GM12878 (cell line): ENCODE results near the gene AHNAK. TPM values are rescaled to one million over a fixed set of nuclear protein-coding genes. Genes with fewer than 3 reads are reported as not detected.
A peak's percentile ranks its signal among the peaks of the same experiment; 100 is the strongest.

ENCODE experiments used
- CEBPZ ChIP-seq: fragments of 150-350 bp; IDR thresholded peaks from 2 replicates; pipeline ENCODE4 v1.6.1; 2016; ENCODE audit warnings: low read depth, low read length
- EP300 ChIP-seq, 2 experiments: fragments of 150-350 bp in 1 of 2; IDR thresholded peaks; 2 replicates each; pipeline ENCODE4 v1.6.1; 2011 to 2012; ENCODE audit warnings: low read depth in 2 of 2, low read length in 2 of 2, borderline replicate concordance in 1 of 2, improper control_type of control experiment in 1 of 2, inconsistent platforms in 1 of 2; ENCODE audit not compliant: control insufficient read depth in 1 of 2
- EZH2 ChIP-seq: IDR thresholded peaks from 2 replicates; pipeline ENCODE4 v1.6.1; 2012; ENCODE audit warnings: low read depth, mild to moderate bottlenecking, control low read depth, inconsistent platforms, low read length, borderline replicate concordance; ENCODE audit not compliant: control insufficient read depth
- JUNB ChIP-seq: IDR thresholded peaks from 2 replicates; pipeline ENCODE4 v1.6.1; 2016; ENCODE audit warnings: antibody characterized with exemption, mild to moderate bottlenecking
- KDM1A ChIP-seq: fragments of 200-600 bp; sonication (generic); IDR thresholded peaks from 2 replicates; pipeline ENCODE4 v1.6.1; 2016; ENCODE audit warnings: borderline replicate concordance
- LARP7 ChIP-seq: fragments of 450-650 bp; IDR thresholded peaks from 2 replicates; pipeline ENCODE4 v1.6.1; 2017; ENCODE audit warnings: mild to moderate bottlenecking
- MTA3 ChIP-seq: IDR thresholded peaks from 2 replicates; pipeline ENCODE4 v1.6.1; 2012; ENCODE audit warnings: low read length, inconsistent platforms, borderline replicate concordance
- PML ChIP-seq: IDR thresholded peaks from 2 replicates; pipeline ENCODE4 v1.6.1; 2012; ENCODE audit warnings: low read length, inconsistent platforms
- TARDBP ChIP-seq: IDR thresholded peaks from 2 replicates; pipeline ENCODE4 v1.6.1; 2016; ENCODE audit warnings: borderline replicate concordance
- polyA plus RNA-seq, 11 experiments: library from polyadenylated mRNA; depleted of rRNA in 4 of 11; unstranded in 6 of 11; stranded (reverse) in 5 of 11; fragments of >200 nt; fragmentation: Nextera tagmentation in 4 of 11; fragmentation: Illumina TruSeq in 1 of 11; extraction: Ambion mirVana in 4 of 11; extraction: Trizol in 1 of 11; gene quantifications; 1 replicate in 1 of 11; 2 replicates in 10 of 11; pipeline versions ENCODE4 v1.2.1 to v1.2.3, GENCODE V29; 2011 to 2016; ENCODE audit warnings: inconsistent platforms in 2 of 11, missing spikeins in 2 of 11, low read depth in 1 of 11
- total RNA-seq, 4 experiments: library from RNA; depleted of rRNA in 3 of 4; stranded (reverse); fragments of >200 nt in 3 of 4; fragmentation: Illumina TruSeq in 1 of 4; extraction: Trizol in 1 of 4; gene quantifications; 2 replicates each; pipeline versions ENCODE4 v1.2.1 to v1.2.3, GENCODE V29; 2013 to 2021
- TF ChIP-seq, protein P1 (sequence below): IDR thresholded peaks from 2 replicates; pipeline ENCODE4 v1.6.1; 2011; ENCODE audit warnings: borderline replicate concordance, low read depth, mild to moderate bottlenecking, moderate library complexity, low read length; ENCODE audit not compliant: insufficient read depth, poor library complexity, severe bottlenecking
- TF ChIP-seq, protein P2 (sequence below): fragments of 450-650 bp; formaldehyde crosslinking; IDR thresholded peaks from 2 replicates; pipeline ENCODE4 v1.5.0; 2022; ENCODE audit warnings: mild to moderate bottlenecking, missing genetic modification characterization
- TF ChIP-seq, protein P3 (sequence below): fragments of 450-650 bp; IDR thresholded peaks from 2 replicates; pipeline ENCODE4 v1.6.1; 2017; ENCODE audit warnings: mild to moderate bottlenecking

Gene AHNAK
- total and polyA plus RNA-seq, 10 of the 15 experiments (the other 5 are each of a cell fraction or from before 2014, with no cell fraction given), result 0.76 to 90.3 (median 19.4) TPM

DNA sequence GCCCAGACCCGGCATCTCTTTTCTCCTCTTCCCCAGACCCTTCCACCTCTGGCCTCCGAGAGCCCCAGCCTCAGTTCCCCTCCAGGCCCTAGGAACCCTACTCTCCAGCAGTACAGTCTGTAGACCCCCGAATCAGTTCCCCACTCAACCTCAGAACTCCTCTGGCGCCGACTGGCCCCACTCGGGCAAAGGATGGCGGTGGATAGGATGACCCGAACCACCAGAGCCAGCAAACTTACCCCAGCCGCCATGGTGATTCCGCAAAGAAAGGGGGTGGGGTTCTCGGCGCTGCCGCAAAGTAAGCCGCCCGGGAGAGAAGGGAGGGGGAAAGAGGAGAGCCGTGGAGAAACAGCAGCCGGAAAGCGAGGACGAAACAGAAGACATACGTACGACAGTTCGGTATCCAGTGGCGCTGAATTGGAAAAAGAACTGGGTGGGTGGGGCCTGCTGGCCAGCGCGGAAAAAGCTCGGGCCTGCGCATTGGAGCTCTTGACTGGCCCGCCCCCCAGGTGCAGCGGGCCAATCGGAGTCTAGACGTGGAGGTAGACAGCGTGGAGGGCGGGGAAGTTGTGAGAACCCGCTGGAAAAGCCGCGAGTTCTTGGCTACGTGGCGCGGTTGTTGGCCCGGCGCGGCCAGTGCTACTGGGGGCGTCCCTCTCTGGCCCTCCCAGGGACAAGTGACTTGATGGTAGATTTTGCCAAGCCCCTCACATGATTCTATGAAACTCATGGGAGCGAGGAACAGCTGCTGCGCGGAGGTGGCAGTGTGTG lies 27.2 kb upstream of the AHNAK start, which contains the start of gene EEF1G (continued):
- TF ChIP-seq, protein P1, sequence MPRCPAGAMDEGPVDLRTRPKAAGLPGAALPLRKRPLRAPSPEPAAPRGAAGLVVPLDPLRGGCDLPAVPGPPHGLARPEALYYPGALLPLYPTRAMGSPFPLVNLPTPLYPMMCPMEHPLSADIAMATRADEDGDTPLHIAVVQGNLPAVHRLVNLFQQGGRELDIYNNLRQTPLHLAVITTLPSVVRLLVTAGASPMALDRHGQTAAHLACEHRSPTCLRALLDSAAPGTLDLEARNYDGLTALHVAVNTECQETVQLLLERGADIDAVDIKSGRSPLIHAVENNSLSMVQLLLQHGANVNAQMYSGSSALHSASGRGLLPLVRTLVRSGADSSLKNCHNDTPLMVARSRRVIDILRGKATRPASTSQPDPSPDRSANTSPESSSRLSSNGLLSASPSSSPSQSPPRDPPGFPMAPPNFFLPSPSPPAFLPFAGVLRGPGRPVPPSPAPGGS, result peak; percentile 55
- no peak for TF ChIP-seq EZH2
- TF ChIP-seq EP300 (IDR thresholded peaks at IDR 0.05; ENCODE audit: borderline replicate concordance in 1 of 2, control insufficient read depth in 1 of 2, low read depth in 2 of 2, low read length in 2 of 2), result peak in 1 of 2 experiments; percentile 51; a peak in 1 of 4 replicates
- TF ChIP-seq PML, result peak; percentile 94
- TF ChIP-seq, protein P2, sequence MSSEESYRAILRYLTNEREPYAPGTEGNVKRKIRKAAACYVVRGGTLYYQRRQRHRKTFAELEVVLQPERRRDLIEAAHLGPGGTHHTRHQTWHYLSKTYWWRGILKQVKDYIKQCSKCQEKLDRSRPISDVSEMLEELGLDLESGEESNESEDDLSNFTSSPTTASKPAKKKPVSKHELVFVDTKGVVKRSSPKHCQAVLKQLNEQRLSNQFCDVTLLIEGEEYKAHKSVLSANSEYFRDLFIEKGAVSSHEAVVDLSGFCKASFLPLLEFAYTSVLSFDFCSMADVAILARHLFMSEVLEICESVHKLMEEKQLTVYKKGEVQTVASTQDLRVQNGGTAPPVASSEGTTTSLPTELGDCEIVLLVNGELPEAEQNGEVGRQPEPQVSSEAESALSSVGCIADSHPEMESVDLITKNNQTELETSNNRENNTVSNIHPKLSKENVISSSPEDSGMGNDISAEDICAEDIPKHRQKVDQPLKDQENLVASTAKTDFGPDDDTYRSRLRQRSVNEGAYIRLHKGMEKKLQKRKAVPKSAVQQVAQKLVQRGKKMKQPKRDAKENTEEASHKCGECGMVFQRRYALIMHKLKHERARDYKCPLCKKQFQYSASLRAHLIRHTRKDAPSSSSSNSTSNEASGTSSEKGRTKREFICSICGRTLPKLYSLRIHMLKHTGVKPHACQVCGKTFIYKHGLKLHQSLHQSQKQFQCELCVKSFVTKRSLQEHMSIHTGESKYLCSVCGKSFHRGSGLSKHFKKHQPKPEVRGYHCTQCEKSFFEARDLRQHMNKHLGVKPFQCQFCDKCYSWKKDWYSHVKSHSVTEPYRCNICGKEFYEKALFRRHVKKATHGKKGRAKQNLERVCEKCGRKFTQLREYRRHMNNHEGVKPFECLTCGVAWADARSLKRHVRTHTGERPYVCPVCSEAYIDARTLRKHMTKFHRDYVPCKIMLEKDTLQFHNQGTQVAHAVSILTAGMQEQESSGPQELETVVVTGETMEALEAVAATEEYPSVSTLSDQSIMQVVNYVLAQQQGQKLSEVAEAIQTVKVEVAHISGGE (CRISPR knock-in tag), result no peak
- TF ChIP-seq, protein P3, sequence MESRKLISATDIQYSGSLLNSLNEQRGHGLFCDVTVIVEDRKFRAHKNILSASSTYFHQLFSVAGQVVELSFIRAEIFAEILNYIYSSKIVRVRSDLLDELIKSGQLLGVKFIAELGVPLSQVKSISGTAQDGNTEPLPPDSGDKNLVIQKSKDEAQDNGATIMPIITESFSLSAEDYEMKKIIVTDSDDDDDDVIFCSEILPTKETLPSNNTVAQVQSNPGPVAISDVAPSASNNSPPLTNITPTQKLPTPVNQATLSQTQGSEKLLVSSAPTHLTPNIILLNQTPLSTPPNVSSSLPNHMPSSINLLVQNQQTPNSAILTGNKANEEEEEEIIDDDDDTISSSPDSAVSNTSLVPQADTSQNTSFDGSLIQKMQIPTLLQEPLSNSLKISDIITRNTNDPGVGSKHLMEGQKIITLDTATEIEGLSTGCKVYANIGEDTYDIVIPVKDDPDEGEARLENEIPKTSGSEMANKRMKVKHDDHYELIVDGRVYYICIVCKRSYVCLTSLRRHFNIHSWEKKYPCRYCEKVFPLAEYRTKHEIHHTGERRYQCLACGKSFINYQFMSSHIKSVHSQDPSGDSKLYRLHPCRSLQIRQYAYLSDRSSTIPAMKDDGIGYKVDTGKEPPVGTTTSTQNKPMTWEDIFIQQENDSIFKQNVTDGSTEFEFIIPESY, result 0 out of 2 replicates have a peak, but pooled peaks have one; percentile 45
- TF ChIP-seq LARP7, result peak; percentile 53; the same call in 1 of the 2 replicates
- no peak for TF ChIP-seq JUNB
- TF ChIP-seq KDM1A, result no peak
- 0 out of 2 replicates have a peak, but pooled peaks have one; percentile 59 for TF ChIP-seq TARDBP
- no peak for TF ChIP-seq MTA3
- no peak for TF ChIP-seq CEBPZ
